ENCODE data around the gene ZFYVE19. TPM values are rescaled to one million over a fixed set of nuclear protein-coding genes. Genes with fewer than 3 reads are reported as not detected.
A peak's percentile ranks its signal among the peaks of the same experiment; 100 is the strongest.

Gene ZFYVE19
- total RNA-seq, 1 donor from 2014 or later, result 34.4 TPM

DNA sequence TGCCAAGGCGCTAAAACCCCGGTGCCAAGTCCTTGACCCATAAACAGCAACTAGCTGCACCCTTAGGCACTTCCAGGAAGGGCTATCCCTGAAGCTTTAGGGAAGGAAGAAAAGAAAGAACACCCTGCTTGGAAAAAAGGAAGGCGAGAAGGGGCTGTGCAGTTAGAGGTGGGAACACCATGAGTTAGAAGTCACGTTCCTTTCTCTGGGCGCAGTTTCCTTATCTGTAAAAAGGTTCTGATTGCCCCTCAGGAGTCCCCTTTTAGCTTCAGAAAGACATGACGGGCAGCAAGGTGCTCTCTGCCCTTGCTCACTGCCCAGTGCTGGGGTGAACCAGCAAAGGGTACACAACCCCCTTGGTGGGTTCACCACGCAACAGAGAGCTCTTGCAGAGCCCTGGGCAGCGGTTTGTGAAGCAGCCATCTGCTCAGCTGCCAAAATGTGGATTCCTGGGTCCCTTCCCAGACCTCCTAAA is 42.2 kb upstream of the ZFYVE19 start:
- Histone ChIP-seq H3K4me1 (peaks cover 62% of the 10 kb centered on the region), H3K27me3 (no peaks in the 10 kb centered on the region)
- intact Hi-C loops (cut with DNase I), result loop anchor here (1.0 kb wide), 1 partner anchor 44 kb away; no protein-coding TSS in a partner anchor

DNA sequence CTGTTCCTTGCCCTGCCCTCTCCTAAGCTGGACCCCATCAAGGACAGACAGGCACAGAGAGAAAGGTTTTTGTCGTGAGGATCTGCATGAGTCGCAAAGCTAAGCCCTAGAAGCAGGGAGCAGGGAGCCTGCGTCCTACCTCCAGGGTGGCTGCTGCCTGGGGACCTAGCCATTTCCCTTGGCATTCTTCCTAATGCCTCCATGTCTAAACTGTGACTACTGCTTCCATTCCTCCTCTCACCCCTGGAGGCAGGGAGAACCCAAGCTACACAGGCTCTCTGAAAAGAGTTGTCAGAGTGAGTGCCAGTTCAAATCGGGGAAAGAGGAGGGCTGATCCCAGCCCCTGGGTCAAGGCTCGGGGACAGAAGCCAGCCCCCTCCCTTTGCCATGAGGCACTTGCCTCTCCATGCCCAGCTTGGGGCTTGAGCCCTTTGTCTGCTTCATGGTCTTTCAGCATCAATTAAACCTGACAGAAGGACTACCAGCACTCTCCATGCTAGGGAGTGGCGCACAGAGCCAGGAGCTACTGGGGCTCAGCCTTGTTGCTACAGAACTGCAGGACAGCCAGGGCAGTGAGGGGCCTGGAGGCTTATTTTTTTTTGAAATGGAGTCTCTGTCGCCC is 40.6 kb upstream of the ZFYVE19 start:
- H3K4me1 ChIP-seq, result peaks cover 78% of the 10 kb centered on the region
- intact Hi-C loops (cut with DNase I), result no loop called here
- TF ChIP-seq, protein P1, sequence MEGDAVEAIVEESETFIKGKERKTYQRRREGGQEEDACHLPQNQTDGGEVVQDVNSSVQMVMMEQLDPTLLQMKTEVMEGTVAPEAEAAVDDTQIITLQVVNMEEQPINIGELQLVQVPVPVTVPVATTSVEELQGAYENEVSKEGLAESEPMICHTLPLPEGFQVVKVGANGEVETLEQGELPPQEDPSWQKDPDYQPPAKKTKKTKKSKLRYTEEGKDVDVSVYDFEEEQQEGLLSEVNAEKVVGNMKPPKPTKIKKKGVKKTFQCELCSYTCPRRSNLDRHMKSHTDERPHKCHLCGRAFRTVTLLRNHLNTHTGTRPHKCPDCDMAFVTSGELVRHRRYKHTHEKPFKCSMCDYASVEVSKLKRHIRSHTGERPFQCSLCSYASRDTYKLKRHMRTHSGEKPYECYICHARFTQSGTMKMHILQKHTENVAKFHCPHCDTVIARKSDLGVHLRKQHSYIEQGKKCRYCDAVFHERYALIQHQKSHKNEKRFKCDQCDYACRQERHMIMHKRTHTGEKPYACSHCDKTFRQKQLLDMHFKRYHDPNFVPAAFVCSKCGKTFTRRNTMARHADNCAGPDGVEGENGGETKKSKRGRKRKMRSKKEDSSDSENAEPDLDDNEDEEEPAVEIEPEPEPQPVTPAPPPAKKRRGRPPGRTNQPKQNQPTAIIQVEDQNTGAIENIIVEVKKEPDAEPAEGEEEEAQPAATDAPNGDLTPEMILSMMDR (IDR thresholded peaks at IDR 0.05), result no peak
- TF ChIP-seq POLR2AphosphoS5 (IDR thresholded peaks at IDR 0.05; ENCODE audit: insufficient read depth in 1 of 2, low read depth in 1 of 2) (no peak), POLR2A (IDR thresholded peaks at IDR 0.05) (no peak)

More for the DNA sequence above, 42.2 kb upstream of the ZFYVE19 start:
- peak overlapping the region; percentile 88 for H3K27ac ChIP-seq
- peak overlapping the region; percentile 59 to 64 for H3K4me3 ChIP-seq
- no peaks in the 10 kb centered on the region for H3K9me3 ChIP-seq
- no peaks in the 10 kb centered on the region for H3K36me3 ChIP-seq
- no peak for DNase-seq (ENCODE audit: extremely low spot score in 2 of 2)
- TF ChIP-seq POLR2A (IDR thresholded peaks at IDR 0.05) (no peak), POLR2AphosphoS5 (IDR thresholded peaks at IDR 0.05; ENCODE audit: insufficient read depth in 1 of 2, low read depth in 1 of 2) (no peak)
- TF ChIP-seq, protein P1 (IDR thresholded peaks at IDR 0.05), result no peak

DNA sequence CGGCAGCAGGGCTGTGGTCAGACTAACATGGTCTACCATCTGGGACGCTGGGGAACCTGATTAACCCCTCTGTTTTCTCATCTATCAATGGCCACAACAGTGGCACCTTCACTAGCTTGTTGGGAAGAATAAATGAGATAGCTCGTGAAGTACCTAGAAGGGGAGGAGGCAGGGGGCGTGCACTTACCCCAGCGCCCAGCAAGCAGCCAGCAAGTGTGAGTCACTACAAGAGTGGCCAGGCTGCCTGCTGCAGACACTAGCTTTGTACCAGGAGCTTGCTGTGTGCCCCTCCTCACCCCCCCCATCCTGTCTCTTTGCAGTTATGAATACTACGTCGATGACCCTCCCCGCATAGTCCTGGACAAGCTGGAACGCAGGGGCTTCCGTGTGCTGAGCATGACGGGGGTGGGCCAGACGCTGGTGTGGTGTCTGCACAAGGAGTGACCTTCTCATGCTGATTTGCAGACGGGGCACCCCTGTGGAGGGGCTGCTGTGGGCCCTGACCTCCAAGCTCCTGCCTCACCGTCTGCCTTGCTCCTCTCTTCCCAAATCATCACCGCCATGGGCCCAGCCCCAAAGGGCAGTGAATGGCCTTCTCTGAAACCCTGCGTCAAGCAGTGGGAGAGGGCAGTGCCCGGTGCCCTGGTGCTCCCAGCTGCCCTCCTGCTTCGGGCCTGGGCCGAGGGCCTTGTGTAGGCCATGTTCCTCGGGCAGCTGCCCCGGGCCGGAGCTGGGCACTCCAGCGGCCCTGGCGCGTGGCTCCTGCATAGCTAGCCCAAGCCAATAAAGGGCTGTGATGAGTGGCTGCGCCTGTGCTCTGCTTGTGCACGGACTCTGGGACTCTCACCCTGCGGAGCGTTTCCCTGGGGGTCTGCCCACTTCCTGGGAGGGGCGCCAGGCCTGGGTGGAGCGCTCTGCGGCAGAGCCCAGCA is 39.7 kb upstream of the ZFYVE19 start:
- intact Hi-C loops (cut with DNase I), result no loop called here
- H3K27ac ChIP-seq, result peak overlapping the region; percentile 88

More for the DNA sequence above, 40.6 kb upstream of the ZFYVE19 start:
- no peaks in the 10 kb centered on the region for H3K27me3 ChIP-seq
- no peaks in the 10 kb centered on the region for H3K9me3 ChIP-seq
- DNase-seq (ENCODE audit: extremely low spot score in 2 of 2), result no peak
- H3K4me3 ChIP-seq, result no peak overlapping the region
- H3K36me3 ChIP-seq, result no peaks in the 10 kb centered on the region
- H3K27ac ChIP-seq, result peak overlapping the region; percentile 88

DNA sequence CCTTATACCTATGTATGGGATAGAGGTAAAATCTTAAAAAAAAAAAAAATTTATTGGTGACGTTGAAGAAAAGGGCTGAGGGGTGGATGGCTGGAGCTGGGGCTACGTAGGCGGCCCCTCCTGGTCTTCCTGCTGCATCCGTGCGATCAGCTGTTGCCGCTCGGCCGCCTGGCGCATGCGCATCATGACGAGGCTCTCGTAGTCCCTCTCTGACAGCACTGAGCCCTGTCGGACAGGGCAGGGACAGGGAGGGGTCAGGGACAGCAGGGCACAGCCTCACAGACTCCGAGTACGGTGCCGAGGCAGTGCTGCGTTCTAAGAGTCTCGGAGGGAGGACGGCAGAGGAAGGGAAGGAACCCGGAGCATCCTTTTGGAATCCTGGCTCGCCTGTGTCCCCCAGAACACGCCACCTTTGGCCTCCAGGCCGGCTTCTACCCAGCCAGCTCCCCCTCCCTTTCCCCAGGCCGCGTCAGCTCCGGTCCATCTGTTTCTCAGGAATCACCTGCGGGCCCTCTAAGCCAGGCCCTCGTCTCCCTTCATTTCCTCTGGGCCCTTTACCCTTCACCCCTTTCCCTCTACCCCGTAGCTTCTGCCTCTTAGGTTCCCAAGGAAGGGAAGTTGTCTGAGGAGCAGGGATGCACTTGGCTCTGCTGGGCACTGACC is 38.9 kb upstream of the ZFYVE19 start:
- DNase-seq (ENCODE audit: extremely low spot score in 2 of 2), result no peak
- intact Hi-C loops (cut with DNase I), result no loop called here
- Histone ChIP-seq H3K9me3 (no peaks in the 10 kb centered on the region), H3K4me3 (no peak overlapping the region), H3K27ac (peak overlapping the region; percentile 57), H3K27me3 (no peaks in the 10 kb centered on the region), H3K36me3 (peaks cover 0 to under 1% of the 10 kb centered on the region in 2 donors), H3K4me1 (peaks cover 77% of the 10 kb centered on the region)
- no peak for TF ChIP-seq POLR2A (IDR thresholded peaks at IDR 0.05)
- TF ChIP-seq, protein P1 (IDR thresholded peaks at IDR 0.05), result no peak
- TF ChIP-seq POLR2AphosphoS5 (IDR thresholded peaks at IDR 0.05; ENCODE audit: insufficient read depth in 1 of 2, low read depth in 1 of 2), result no peak

More for the DNA sequence above, 39.7 kb upstream of the ZFYVE19 start:
- no peak for DNase-seq (ENCODE audit: extremely low spot score in 2 of 2)
- no peaks in the 10 kb centered on the region for H3K27me3 ChIP-seq
- H3K36me3 ChIP-seq, result no peaks in the 10 kb centered on the region
- H3K4me1 ChIP-seq, result peaks cover 78% of the 10 kb centered on the region
- no peaks in the 10 kb centered on the region for H3K9me3 ChIP-seq
- H3K4me3 ChIP-seq, result no peak overlapping the region
- TF ChIP-seq, protein P1 (IDR thresholded peaks at IDR 0.05), result no peak
- TF ChIP-seq POLR2AphosphoS5 (IDR thresholded peaks at IDR 0.05; ENCODE audit: insufficient read depth in 1 of 2, low read depth in 1 of 2) (no peak), POLR2A (IDR thresholded peaks at IDR 0.05) (no peak)
